ENCODE results near the gene TMEM238L. TPM values are rescaled to one million over a fixed set of nuclear protein-coding genes. Genes with fewer than 3 reads are reported as not detected.

The TMEM238L gene
- not detected in 2 replicates for total RNA-seq

GRCh38 chr17:10803830-10804475, at the start of gene TMEM238L:
Gene TMEM238L, minus strand, starts transcription at chr17:10804099. Its CDS starts 136 bp downstream, at chr17:10803963.

GRCh38 chr17:10837921-10838320, 34.0 kb upstream of the TMEM238L start, which contains the start of gene PIRT:
Gene PIRT, minus strand, starts transcription at chr17:10838087. Its CDS starts 12,442 bp downstream, at chr17:10825645.

Other genes with a start within 250 kb of the TMEM238L start
- under 0.01 and 0.48 TPM in 2 replicates for gene MYH3, start 146.8 kb downstream of the TMEM238L start, total RNA-seq
- gene SCO1, start 106.6 kb downstream of the TMEM238L start, total RNA-seq: 28.0 and 28.3 TPM in 2 replicates
- 10.1 and 16.2 TPM in 2 replicates for gene ADPRM, start 106.5 kb downstream of the TMEM238L start, total RNA-seq
- 0.96 and 2.8 TPM in 2 replicates for gene TMEM220, start 74.1 kb downstream of the TMEM238L start, total RNA-seq
- gene PIRT, start 34.0 kb upstream of the TMEM238L start, total RNA-seq: not detected in 2 replicates

All from tracheal epithelial cell (primary cell).